Measurements from ENCODE around the gene PDK3. TPM values are rescaled to one million over a fixed set of nuclear protein-coding genes. Genes with fewer than 3 reads are reported as not detected.

Gene PDK3
- total RNA-seq, 1 experiment from 2014 or later = 1.4 TPM

- no peak overlapping the region for H3K4me3 Mint-ChIP-seq (ENCODE audit: unreplicated experiment)
- ChIA-PET POLR2A (no interaction called here), CTCF (interaction anchor here (0.6 to 1.2 kb wide), 2 partner anchors 12 to 139 kb away, joined by 3 read pairs; no protein-coding TSS in a partner anchor)
- H3K27me3 Mint-ChIP-seq (ENCODE audit: insufficient read depth, unreplicated experiment) = peaks cover 57% of the 10 kb centered on the region
- no peak for TF ChIP-seq CTCF (IDR thresholded peaks at IDR 0.05; ENCODE audit: unreplicated experiment)
- H3K4me1 Mint-ChIP-seq (ENCODE audit: insufficient read depth, unreplicated experiment) = no peaks in the 10 kb centered on the region
- no peak overlapping the region for H3K27ac Mint-ChIP-seq (ENCODE audit: low read depth, unreplicated experiment)
- intact Hi-C loops (cut with micrococcal nuclease) = no loop called here
- no peak for DNase-seq (ENCODE audit: unreplicated experiment)
- H3K9me3 Mint-ChIP-seq (ENCODE audit: unreplicated experiment) = no peaks in the 10 kb centered on the region
- no TSS peak for BruUV-seq (replicated peaks)
- H3K36me3 Mint-ChIP-seq (ENCODE audit: insufficient read depth, unreplicated experiment) = no peaks in the 10 kb centered on the region
Observed at GRCh38 chrX:24487571-24487970, 22.5 kb downstream of the PDK3 start.

DNA sequence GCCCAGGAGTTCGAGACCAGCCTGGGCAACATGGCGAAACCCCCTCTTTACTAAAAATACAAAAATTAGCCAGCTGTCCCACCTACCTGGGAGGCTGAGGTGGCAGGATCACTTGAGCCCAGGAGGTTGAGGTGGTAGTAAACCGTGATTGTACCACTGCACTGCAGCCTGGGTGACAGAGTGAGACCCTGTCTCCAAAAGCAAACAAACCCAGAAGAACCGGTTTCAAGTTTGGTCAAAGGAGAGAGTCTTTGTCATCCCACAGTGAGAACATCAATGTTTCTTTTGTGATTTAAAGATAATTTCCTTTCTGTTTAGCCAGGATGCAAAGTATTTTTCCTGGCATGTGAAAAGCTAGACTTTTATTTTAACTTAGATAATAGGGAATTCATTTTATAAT lies 26.7 kb downstream of the PDK3 start:
- DNase-seq (ENCODE audit: unreplicated experiment) = no peak
- ChIA-PET POLR2A (no interaction called here), CTCF (no interaction called here)
- no peak for TF ChIP-seq CTCF (IDR thresholded peaks at IDR 0.05; ENCODE audit: unreplicated experiment)
- peaks cover 49% of the 10 kb centered on the region for H3K27me3 Mint-ChIP-seq (ENCODE audit: insufficient read depth, unreplicated experiment)
- no peaks in the 10 kb centered on the region for H3K4me1 Mint-ChIP-seq (ENCODE audit: insufficient read depth, unreplicated experiment)
- no TSS peak for BruUV-seq (replicated peaks)
- H3K4me3 Mint-ChIP-seq (ENCODE audit: unreplicated experiment) = no peak overlapping the region
- no peaks in the 10 kb centered on the region for H3K9me3 Mint-ChIP-seq (ENCODE audit: unreplicated experiment)
- H3K27ac Mint-ChIP-seq (ENCODE audit: low read depth, unreplicated experiment) = no peak overlapping the region
- H3K36me3 Mint-ChIP-seq (ENCODE audit: insufficient read depth, unreplicated experiment) = no peaks in the 10 kb centered on the region
- intact Hi-C loops (cut with micrococcal nuclease) = no loop called here

DNA sequence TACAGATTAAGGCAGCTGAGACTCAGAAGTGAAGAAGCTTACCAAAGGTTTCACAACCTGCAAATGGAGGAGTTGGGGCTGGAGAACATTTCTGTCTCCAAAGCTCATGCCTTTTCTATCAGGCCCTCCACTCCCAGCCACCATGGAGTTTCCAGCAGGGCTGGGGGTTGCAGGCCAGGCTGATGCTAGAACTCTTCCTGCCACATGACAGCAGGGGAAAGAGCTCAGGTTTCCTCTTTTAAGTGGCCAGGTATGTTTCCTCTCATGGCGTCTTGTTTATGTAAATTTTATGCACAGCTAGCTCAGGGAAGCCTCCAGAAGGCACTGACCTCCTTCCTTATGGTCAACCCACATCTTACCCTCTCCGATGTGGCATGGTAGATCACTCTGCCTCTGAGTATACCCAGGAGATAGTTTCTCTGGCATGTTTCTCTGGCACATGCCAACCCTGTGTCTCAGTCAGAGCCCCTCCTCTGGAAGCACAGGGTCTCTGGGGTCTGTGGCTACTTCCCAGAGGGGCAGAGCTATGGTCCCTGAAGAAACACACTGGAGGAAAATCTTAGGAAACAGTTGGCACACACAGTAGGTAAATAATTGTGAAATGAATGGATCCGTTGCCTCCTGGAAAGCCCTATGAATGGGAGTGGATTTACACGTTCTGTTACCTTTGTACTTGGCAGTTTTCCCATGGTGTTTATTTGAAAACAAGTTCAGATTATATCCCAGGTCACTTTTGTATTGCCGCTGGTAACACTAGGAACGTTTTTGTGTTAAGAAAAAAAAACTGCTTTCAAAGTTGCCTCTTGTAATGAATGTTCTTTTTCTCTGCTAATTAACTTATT lies 28.9 kb downstream of the PDK3 start:
- no peaks in the 10 kb centered on the region for H3K36me3 Mint-ChIP-seq (ENCODE audit: insufficient read depth, unreplicated experiment)
- no peak overlapping the region for H3K27ac Mint-ChIP-seq (ENCODE audit: low read depth, unreplicated experiment)
- TF ChIP-seq CTCF (IDR thresholded peaks at IDR 0.05; ENCODE audit: unreplicated experiment) = no peak
- peaks cover 47% of the 10 kb centered on the region for H3K27me3 Mint-ChIP-seq (ENCODE audit: insufficient read depth, unreplicated experiment)
- CTCF ChIA-PET = interaction anchor here (1.0 to 10.9 kb wide), 3 partner anchors 97 to 234 kb away, joined by 3 to 310 read pairs (median 10); no protein-coding TSS in a partner anchor
- intact Hi-C loops (cut with micrococcal nuclease) = loop anchor here (2.0 kb wide), 1 partner anchor 29 kb away; the partner anchor contains the start of gene PDK3
- H3K4me3 Mint-ChIP-seq (ENCODE audit: unreplicated experiment) = no peak overlapping the region
- peak; percentile 23 for DNase-seq (ENCODE audit: unreplicated experiment)
- POLR2A ChIA-PET = interaction anchor here (0.5 to 3.8 kb wide), 6 partner anchors 28 to 440 kb away, joined by 3 to 15 read pairs (median 6); partner anchors contain the start of gene PDK3
- H3K4me1 Mint-ChIP-seq (ENCODE audit: insufficient read depth, unreplicated experiment) = no peaks in the 10 kb centered on the region
- H3K9me3 Mint-ChIP-seq (ENCODE audit: unreplicated experiment) = no peaks in the 10 kb centered on the region
- no TSS peak for BruUV-seq (replicated peaks)

DNA sequence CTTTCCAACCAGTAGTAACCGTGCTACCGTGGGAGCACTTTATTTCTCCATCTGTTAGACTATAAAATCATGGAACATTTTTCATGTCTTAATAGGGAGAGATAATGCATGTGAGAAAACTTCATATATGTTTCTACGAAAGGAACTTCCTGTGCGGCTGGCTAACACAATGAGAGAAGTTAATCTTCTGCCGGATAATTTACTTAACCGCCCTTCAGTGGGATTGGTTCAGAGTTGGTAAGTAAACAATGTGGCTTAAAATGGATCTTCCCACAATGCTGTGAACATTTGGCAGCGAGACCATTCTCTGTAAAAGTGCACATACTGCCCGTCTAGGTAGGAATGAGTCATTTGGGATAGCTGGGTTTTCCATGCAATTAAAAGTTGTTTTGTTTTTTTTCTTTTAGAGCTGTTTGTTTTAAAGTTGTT lies 29.6 kb downstream of the PDK3 start:
- Mint-ChIP-seq H3K27ac (ENCODE audit: low read depth, unreplicated experiment) (no peak overlapping the region), H3K4me1 (ENCODE audit: insufficient read depth, unreplicated experiment) (no peaks in the 10 kb centered on the region), H3K4me3 (ENCODE audit: unreplicated experiment) (peak overlapping the region; percentile 33), H3K27me3 (ENCODE audit: insufficient read depth, unreplicated experiment) (peaks cover 47% of the 10 kb centered on the region), H3K9me3 (ENCODE audit: unreplicated experiment) (no peaks in the 10 kb centered on the region), H3K36me3 (ENCODE audit: insufficient read depth, unreplicated experiment) (no peaks in the 10 kb centered on the region)
- no peak for TF ChIP-seq CTCF (IDR thresholded peaks at IDR 0.05; ENCODE audit: unreplicated experiment)
- BruUV-seq (replicated peaks) = no TSS peak
- CTCF ChIA-PET = interaction anchor here (0.6 to 10.9 kb wide), 5 partner anchors 60 to 649 kb away, joined by 3 to 310 read pairs (median 3); no protein-coding TSS in a partner anchor
- intact Hi-C loops (cut with micrococcal nuclease) = loop anchor here (2.0 kb wide), 1 partner anchor 30 kb away; the partner anchor contains the start of gene PDK3
- peak; percentile 88 for DNase-seq (ENCODE audit: unreplicated experiment)
- POLR2A ChIA-PET = interaction anchor here (0.5 to 3.8 kb wide), 5 partner anchors 29 to 441 kb away, joined by 3 to 15 read pairs (median 8); partner anchors contain the start of gene PDK3

Data from MCF 10A (cell line).